GM18909 (cell line): ENCODE results near the gene ZNF639.

Experiments used
- ATAC-seq: cut with Tn5 transposase; IDR thresholded peaks from one replicate; pipeline ENCODE4 v1.9.1; 2021; ENCODE audit warnings: mild to moderate bottlenecking; ENCODE audit not compliant: unreplicated experiment, poor library complexity

Gene ZNF639

GRCh38 chr3:179308001-179308400, 14.8 kb upstream of the ZNF639 start:
- no peak for ATAC-seq

GRCh38 chr3:179309225-179310078, 13.4 kb upstream of the ZNF639 start:
- peak; percentile 91 for ATAC-seq

GRCh38 chr3:179318876-179319275, 4.0 kb upstream of the ZNF639 start:
- no peak for ATAC-seq

DNA sequence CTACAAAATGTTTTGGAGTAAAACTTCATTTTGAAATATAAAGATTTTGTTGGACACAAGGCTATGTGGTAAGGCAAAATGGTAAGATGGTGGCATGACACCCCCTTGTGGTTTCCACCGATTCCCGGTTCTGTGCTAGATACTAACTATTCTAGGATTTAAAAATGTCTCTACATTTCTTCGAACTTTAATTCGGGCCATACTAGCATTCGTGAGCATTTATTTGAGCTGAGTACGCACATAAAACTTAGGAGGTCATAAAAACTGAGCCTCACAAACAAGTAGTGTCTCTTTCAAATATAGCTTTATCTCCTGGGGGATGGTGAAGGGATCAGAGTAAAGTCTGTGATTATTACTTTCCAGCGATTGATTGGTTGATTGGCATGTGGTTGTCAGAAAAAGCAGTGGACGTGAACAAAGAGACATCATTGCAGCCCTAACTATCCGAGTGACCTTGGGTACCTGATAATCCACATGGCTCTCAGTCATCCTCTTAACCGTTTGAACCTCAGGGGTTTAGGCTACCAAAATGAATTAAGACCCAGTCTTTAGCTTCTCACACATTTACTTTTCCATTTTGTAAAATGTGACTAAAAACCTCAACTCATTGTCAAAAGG, 1.1 kb upstream of the ZNF639 start:
- ATAC-seq, result no peak

GRCh38 chr3:179323197-179324110, 623 bp downstream of the ZNF639 start:
- ATAC-seq, result peak; percentile 38

DNA sequence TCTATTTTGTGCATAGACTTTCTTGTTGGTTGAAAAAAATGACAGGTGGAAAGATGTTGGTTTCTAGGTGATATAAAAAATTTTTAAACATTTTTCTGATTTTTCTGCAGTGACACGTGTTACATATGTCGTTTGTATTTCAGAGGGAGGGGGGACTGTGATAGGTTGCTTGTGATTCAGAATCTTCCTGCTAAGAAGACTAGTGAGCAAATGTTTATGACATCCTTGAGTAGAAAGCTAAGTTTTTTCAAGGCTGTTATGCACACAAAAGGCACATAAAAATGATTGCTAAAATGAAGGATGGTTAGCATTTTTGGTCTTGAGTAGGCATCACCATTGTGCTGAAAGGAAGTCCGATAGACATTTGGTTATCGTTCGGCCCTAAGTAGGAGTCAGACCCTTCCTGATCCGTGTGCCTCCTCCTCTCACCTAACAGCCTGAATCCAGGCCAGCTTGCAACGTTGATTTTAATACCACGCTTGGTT, 1.5 kb downstream of the ZNF639 start:
- ATAC-seq, result no peak

DNA sequence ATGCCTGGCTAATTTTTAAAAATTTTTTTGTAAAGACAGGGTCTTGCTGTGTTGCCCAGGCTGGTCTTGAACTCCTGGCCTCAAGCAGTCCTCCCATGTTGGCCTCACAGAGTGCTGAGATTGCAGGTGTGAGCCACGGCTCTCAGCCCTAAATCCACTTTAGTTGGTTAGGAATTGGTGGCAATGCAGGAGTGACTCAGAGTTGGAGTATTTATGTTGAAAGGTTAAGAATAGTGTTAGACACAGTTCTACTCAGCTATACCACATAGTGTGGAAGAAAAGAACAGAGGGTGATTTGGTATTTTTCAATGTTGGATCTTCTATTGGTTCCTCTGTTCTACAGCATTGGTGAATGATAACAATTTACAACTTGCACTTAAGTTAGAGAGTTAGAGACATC, 7.6 kb downstream of the ZNF639 start:
- ATAC-seq, result no peak

- no peak for ATAC-seq
These were observed 9.4 kb downstream of the ZNF639 start for GRCh38 chr3:179332240-179332639.

DNA sequence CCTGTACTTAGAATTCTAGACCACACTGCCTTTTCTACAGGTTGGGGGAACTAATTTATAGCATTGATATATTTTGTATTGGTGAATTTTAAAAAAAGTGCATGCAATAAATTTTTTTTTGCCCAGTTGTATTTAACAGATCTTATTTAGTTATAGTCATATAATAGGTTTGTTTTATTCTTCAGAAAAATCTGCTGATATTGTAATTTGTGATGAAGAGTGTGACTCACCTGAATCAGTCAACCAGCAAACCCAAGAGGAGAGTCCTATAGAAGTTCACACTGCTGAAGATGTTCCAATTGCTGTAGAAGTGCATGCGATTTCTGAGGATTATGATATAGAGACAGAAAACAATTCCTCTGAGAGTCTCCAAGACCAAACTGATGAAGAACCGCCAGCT, 10.3 kb downstream of the ZNF639 start:
- ATAC-seq, result no peak

DNA sequence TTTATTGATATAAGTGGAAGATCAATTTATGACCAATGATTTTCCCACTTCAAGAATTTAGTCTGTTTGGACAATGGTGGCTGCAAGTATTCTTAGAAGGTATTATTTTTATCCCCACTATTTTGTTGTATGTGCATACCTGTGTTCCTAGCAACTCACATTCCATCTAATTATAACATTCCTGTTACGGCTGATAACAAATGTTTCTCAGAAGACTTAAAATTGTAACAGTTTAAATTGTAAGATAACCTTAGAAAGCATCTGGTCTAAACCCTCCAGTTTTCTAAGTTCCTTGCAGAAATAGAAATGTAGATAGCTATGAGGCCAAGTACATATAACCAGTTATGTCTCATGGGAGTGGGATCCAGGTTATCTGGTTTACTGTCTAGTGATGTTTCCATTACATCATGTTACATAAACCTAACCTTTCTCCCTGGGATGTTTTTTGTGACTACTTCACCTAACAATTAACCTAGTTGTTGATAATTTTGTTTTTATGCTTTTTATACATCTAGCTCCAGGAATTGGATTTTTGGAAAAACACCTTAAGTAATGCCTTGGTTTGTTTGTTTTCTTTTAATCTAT, 13.6 kb downstream of the ZNF639 start:
- ATAC-seq, result no peak

- ATAC-seq, result peak; percentile 95
These were observed 24.7 kb downstream of the ZNF639 start, which contains the start of gene MFN1 for GRCh38 chr3:179347345-179348194. MFN1 (plus strand) TSS chr3:179347709; CDS start chr3:179348852, 1,143 bp downstream.

GRCh38 chr3:179348325-179349013, 25.6 kb downstream of the ZNF639 start:
- ATAC-seq, result peak; percentile 59

DNA sequence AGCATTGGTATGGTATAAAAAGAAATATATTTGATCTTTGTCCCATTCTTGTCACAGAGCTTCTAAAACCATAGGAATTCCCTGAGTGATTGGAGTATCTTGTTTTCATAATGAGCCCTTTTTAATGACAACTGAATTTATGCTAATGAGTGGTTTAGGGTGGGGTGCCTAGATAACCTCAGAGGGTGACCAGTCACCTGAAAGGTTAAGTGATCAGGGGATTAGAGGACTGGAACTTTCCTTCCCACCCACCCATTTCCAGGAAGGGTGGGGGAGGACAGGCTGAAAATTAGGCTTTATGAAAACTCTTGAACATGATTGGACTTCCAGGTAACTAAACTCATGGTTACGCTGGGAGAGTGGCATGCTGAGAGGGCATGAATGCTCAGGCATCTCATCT, 33.2 kb downstream of the ZNF639 start:
- no peak for ATAC-seq

- ATAC-seq, result no peak
These were observed 40.5 kb downstream of the ZNF639 start for GRCh38 chr3:179363332-179363731.

GRCh38 chr3:179369621-179370020, 46.8 kb downstream of the ZNF639 start:
- no peak for ATAC-seq

DNA sequence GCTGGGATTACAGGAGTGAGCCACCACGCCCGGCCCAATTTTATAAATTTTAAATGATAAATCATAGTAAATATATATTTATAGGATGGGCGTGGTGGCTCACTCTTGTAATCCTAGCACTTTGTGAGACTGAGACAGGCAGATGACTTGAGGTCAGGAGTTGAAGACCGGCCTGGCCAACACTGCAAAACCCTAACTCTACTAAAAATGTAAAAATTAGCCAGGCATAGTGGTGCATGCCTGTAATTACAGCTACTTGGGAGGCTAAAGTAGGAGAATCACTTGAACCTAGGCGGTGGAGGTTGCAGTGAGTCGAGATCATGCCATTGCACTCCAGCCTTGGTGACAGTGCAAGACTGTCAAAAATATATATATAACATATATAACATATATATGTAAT, 51.1 kb downstream of the ZNF639 start:
- ATAC-seq, result no peak

GRCh38 chr3:179375091-179375999, 52.5 kb downstream of the ZNF639 start:
- no peak for ATAC-seq

DNA sequence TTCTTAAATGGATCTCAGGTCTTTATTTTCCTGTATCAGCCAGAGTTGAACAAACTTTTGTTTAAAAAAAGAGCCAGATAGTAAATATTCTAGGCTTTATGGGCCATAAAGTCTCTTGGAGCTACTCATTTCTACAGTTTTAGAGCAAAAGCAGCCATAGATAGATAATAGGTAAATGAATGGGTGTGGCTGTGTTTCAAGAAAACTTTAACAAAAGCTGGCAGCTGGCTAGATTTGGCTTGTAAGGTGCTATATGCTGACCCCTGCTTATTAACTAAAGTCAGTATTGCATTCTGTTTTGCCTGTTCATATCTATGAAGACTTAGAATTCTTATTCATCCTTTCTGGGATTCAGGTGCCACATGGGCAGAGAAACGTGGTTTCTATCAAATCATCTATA, 53.6 kb downstream of the ZNF639 start:
- no peak for ATAC-seq
